GM18907 (cell line): ENCODE results near the gene CDCA4.
"Not testable (repeated sequence)": the region's sequence is repeated elsewhere in the genome, so short reads cannot be mapped to it uniquely, and the experiment has no call there.

ENCODE experiments used
- ATAC-seq: cut with Tn5 transposase; IDR thresholded peaks from one replicate; pipeline ENCODE4 v1.9.1; 2021; ENCODE audit warnings: mild to moderate bottlenecking, moderate library complexity; ENCODE audit not compliant: unreplicated experiment

The CDCA4 gene

DNA sequence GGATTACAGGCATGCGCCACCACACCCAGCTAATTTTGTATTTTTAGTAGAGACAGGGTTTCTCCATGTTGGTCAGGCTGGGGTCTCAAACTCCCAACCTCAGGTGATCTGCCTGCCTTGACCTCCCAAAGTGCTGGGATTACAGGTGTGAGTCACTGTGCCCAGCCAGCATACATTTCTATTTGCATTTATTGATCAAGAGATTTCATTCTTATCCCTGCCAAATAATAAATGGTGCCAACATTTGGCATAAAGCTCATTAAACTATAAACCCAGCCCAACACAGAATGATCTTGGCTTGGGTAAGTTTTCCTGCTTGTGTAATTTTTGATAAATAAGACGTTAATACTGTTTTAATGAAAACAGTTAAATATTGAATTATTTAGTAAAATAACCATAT, 14.7 kb upstream of the CDCA4 start:
- not testable (repeated sequence) for ATAC-seq

DNA sequence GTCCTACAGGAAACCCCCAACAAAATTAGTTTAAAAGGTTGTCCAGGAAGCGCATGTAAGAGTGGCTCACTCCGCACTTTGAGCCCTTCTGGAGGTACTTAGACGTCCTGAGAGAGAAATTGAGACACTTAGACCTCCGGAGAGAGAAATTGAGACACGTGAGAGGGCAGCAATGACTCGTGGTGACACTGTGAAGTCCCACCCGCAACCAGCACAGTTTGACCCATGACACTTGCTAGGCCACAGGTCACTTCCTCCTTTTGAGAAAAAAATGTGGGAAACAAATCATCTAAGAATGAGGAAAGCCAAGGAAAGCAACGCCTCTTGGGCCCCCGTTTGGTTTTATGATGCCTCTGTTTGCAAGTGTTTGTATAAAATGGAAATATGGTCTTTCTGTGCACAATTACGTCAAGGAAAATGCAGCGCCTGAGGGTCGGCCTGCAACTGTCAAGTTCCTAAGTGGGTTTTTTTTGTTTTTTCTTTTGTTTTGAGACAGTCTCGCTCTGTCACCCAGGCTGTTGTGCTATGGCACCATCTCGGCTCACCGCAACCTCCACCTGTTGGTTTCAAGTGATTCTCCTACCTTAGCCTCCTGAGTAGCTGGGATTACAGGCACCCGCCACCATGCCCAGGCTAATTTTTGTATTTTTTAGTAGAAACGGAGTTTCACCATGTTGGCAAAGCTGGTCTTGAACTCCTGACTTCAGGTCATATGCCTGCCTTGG, 13.6 kb upstream of the CDCA4 start:
- ATAC-seq, result no peak

DNA sequence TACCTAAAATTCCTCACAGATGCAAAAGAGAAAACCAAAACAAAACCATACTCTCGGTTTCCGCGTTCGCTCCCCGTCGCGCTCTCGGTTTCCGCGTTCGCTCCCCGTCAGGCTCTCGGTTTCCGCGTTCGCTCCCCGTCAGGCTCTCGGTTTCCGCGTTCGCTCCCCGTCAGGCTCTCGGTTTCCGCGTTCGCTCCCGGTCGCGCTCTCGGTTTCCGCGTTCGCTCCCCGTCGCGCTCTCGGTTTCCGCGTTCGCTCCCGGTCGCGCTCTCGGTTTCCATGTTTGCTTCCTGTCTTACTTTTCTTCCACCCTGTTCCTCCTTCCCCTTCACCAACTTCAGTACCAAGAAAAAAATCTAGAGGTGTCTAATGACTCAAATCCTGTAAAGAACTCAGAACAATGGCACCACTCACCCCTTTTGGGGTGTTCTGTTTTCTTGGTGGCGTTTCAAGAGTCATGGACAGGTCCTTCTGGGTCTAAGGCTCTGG, 12.6 kb upstream of the CDCA4 start:
- not testable (repeated sequence) for ATAC-seq

DNA sequence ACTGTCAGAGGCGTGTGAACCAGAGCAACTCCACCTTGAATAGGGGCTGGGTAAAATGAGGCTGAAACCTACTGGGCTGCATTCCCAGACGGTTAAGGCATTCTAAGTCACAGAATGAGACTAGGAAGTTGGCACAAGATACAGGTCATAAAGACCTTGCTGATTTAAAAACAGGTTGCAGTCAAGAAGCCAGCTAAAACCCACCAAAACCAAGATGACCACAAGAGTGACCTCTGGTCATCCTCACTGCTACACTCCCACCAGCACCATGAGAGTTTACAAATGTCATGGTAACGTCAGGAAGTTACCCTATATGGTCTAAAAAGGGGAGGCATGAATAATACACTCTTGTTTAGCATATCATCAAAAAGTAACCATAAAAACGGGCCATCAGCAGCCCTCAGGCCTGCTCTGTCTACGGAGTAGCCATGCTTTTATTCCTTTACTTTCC, 11.6 kb upstream of the CDCA4 start:
- ATAC-seq, result not testable (repeated sequence)

DNA sequence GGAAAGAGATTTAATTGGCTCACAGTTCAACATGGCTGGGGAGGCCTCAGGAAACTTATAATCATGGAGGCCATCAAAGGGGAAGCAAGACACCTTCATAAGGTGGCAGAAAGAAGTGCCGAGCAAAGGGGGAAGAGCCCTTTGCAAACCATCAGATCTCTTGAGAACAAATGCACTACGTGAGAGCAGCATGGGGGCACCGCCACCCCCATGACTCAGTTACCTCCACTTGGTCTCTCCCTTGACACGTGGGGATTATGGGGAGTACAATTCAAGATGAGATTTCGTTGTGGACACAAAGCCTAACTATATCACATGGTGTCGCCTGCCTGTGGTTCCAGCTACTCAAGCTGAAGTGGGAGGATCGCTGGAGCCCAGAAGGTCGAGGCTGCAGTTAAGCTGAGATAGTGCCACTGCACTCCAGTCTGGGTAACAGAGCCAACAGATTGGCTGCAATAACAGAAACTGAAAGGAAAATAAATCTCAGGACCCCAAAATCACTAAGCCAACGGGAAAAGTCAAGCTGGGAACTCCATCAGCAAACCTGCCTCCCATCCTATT, 10.0 kb upstream of the CDCA4 start:
- no peak for ATAC-seq

DNA sequence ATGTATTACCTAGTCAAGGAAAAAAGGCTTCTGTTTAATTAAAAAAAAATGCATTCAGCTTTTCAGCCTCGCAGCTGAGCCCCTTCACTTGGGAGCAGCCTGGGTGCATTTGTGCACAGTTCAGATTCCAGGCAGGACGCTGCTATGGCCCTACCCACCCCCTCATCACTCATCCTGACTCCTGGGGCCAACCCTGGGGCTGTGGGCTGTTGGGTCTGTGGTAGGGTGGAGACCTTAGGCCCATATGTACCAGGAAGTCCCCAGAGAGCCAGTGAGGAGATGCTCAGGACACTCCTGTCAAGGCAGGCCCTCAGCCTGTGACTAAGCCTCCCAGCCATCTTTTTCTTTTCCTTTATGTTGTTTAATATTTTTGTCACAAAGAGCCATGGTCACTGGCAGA, 9.3 kb upstream of the CDCA4 start:
- ATAC-seq, result no peak

DNA sequence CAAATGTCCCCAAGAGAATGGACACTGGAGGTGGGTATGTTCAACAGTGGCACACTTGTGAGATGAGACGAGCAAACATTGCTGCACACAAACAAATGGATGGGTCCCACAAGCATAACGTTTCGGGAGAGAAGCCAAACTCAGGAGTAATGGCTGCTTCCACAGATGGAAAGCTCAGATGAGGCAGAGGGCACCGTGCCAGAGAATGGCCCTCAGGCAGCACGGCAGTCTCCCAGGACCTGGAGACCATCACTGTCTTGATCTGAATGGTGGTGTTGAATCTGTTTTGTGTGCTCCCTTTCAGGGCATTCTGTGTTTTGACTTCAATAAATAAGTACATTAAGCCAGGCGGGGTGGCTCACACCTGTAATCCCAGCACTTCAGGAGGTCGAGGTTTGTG, 8.5 kb upstream of the CDCA4 start:
- ATAC-seq, result no peak

DNA sequence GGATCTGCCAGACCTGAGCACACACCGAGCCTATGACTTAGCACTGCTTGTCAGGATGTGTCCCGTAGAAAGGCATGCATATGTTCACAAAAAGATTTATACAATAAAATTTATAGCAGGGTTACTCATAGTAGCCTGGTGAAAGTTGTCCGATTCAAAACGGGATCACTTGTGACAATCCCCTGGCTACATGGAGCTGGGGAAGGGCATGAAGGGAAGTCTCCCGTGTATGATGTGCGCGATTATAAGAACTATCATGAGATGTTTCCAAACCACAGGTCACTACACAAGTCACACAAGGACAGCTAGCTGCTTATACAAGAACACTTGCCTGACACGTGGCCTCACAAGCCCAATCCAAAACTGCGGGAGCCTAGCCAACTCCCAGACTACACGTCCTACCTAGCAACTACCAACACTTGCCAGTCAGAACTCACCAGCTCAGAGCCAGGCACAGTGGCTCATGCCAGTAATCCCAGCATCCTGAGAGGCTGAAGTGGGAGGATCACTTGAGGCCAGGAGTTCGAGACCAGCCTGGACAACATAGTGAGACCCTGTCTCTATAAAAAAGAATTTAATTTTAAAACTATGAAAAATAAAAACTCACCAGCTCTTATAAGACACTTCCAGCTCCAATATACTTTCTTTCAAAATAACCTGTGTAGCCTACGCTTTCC, 7.5 kb upstream of the CDCA4 start:
- ATAC-seq, result no peak

DNA sequence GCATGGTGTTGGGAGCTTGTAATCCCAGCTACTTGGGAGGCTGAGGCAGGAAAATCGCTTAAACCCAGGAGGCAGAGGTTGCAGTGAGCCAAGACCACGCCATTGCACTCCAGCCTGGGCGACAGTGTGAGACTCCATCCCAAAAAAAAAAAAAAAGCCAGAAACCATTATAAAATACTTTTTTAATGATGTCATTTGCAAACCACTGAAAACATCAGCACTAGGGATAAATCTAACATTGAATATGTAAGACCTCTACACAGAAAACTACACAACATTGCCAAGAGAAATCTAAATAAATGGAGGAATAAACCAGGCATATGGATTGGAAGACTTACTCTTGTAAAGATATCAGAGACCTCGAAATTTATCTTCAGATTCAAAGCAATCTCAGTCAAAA, 6.8 kb upstream of the CDCA4 start:
- ATAC-seq, result not testable (repeated sequence)

DNA sequence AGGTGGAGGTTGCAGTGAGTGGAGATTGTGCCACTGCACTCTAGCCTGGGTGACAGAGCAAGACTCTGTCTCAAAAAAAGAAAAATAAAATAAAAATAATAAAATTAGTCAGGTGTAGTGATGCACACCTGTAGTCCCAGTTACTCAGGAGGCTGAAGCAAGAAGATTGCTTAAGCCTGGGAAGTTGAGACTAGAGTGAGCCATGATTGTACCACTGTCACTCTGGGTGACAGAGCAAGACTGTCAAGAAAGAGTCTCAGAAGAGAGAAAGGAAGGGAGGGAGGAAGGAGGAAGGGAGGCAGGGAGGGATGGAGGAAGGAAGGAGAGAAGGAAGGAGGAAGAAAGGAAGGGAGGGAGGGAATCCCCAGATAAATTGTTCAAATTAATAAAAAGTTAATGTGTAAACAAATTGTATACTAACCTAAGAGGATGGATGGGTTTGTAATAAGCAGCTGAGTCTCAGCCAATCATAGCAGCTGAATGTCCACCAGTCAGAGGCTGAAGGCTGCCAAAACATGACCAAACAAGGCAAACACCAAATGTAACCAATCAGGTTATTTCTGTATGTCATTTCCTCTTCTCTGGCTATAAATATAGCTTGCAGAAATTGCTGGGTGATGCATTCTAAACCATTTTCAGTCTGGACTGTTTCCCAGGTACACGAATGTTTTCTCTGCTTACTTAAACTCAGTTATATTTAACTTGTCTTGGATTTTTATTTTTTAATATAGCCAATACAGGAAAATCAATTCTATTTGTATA, 6.1 kb upstream of the CDCA4 start:
- ATAC-seq, result no peak

DNA sequence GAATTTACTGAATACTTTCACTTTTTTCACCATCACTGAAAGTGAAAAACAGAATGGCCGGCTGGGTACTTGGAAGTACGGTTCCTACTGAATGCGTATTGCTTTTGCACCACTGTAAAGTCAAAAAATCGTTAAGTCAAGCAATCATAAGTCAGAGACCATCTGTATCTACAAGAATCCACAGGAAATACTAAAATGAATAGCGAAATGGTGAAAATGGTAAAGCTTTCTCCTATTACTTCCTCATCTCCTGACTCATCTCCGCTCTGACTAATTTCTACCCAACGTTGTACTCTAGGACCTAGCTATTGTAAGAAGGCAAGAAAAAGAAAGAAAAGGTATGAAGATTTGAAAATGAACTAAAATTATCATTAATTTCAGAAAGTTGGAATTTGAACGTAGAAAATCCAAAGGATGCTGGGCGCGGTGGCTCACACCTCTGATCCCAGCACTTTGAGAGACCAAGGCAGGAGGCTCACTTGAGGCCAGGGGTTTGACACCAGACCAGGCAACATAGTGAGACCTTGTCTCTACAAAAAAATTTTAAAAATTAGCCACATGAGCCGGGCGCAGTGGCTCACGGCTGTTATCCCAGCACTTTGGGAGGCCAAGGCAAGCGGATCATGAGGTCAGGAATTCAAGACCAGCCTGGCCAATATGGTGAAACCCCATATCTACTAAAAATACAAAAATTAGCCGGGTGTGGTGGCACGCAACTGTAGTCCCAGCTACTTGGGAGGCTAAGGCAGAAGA, 5.3 kb upstream of the CDCA4 start:
- ATAC-seq, result no peak

DNA sequence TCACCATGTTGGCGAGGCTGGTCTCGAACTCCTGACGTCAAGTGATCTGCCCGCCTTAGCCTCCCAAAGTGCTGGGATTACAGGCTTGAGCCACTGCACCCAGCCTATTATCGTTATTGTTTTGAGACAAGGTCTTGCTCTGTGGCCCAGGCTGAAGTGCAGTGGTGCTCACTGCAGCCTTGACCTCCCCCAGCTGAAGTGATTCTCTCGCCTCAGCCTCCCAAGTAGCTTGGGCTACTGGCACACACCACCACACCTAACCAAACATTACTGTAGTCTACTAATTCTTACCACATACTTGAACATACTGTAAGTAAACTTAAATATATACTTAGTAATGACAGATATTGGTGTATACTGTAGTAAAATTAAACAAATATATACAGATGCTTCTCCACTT, 4.5 kb upstream of the CDCA4 start:
- ATAC-seq, result no peak

DNA sequence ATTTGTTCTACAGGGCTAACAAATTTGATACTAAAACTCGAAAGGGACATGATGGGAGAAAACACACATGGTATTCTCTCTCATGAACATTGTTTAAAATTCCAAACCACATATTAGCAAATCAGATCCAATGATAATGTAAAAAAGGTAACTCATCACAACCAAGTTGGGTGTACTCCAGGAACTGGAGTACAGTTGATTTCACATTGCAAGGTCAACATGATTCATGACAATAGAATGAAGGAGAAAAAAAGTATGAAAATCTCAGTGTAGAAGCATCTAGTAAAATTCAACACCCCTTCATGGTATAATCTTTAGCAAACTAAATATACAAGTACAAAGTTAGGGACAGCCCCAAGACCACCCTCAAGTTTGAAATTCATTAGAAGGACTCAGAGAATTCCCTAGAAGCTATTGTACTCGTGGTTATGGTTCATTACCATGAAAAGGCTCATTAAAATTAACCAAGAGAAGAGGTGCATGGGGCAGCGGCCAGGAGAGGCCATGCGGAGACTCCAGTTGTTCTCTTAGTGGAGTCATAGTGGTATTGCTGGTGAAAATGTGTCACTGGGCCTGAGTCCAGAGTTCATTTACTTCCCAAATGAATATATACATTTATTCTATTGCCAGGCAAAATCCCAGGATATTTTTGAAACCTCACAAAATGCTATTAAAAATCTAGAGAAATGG, 3.1 kb upstream of the CDCA4 start:
- no peak for ATAC-seq

DNA sequence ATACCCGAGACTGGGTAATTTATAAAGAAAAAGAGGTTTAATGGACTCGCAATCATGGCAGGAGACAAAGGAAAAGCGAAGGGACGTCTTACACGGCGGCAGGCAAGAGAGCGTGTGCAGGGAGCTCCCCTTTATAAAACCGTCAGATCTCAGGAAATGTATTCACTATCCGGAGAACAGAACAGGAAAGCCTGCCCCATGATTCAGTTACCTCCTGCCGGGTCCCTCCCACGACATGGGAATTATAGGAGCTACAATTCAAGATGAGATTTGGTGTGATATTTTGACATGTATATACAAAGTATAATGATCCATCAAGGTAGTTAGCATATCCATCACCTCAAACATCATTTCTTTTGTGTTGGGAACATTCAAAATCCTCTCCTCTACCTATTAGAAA, 2.3 kb upstream of the CDCA4 start:
- no peak for ATAC-seq

DNA sequence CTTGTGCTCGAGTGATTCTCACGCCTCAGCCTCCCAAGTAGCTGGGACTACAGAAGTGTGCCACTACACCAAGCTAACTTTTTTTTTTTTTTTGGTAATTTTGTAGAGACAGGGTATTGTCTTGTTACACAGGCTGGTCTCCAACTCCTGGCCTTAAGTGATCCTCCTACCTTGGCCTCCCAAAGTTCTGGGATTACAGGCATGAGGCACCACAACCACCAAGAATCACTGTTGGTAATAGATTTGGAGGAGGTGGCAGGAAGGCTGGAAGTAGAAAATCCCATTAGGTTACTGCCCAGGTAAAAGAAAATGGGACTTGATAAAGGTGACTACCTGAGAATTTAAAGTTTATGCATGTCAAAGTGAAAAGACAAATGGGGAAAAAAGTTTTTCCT, 1.4 kb upstream of the CDCA4 start:
- ATAC-seq, result no peak

DNA sequence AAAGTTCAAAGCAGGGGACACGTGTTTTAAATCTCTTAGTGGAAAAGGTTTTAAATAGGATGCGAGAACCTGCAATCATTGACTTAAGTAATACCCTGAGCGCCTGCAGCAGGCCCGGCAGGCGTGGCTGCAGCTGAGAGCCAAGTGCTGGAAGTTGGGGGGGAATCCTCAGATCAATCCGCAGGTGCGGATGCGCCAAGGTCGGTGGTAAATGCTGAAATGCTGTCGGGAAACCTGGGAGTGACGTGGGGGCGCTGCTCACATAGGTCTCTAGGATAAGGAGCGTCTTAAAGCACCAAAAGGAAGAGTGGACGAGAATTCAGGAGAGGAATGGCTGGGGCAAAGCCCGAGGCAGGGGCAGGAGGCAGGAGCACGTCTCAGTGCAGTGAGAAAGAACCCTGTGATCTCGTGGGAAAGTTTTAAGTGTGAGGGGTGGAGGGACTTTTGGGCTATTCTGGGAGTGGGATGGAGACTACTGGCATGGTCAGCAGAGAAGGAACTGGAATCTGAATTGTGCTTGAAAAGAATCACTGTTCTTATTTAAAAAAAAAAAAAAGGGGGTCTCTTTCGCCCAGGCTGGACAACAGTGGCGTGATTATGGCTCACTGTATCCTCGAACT, 883 bp upstream of the CDCA4 start:
- ATAC-seq, result peak; percentile 3

DNA sequence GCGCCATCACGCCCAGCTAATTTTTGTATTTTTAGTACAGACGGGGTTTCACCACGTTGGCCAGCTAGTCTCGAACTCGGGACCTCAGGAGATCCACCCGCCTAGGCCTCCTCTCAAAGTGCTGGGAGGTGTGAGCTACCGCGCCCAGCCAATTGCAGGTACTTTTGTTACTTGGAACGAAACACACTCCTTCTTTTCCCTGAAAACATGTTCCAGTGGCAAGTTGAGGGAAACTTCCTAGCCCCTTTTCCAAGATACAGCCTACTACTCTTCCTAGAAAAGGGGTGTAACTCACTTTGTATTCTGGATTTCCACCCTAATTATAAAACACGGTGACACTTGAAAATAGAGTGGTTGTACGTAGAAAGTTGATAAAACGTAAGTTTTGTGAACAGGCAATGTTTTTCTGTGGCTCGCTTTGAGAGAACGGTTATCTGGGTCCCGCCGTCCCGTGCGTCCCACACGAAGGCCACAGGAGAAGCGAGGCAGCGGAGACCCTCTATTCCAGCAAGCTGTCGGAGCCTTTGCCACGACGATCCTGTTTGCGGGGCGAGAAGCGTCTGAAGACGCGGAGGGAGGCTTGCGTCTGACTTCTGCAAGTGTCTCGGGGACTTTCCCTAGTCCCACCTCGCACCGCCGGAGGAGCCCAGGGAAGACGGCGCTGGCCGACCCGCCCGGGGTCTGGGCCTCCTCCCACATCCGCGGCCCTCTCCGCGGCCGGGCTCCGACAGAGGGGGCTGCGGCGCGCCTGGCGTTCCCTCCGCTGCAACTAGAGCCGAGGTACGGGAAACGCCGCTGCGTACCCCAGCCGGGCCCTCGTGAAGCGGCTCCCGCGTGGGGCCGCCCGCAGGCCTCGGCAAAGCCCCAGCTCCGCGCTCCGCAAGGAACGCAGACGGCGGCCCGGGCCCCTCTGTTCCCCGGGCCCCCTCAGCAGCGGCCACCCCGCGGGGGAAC, 745 bp downstream of the CDCA4 start:
- peak; percentile 35 for ATAC-seq

DNA sequence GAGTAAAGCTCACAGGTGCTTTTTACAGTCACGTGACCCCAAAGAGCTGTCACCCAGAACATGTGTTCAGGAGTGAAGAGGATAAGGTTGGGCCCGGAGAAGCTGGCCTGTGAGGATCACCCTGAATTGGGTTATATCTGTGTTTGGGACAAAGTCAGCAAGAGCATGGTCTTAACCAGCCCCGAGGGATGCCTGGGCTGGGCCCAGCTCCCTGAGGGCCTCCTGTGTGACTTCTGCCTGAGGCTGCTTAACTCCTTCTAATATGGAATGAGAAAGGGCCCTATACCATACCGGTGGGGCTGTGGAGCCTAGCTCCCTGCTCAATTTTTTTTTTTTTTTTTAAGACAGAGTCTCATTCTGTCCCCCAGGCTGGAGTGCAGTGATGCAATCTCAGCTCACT, 2.5 kb downstream of the CDCA4 start:
- ATAC-seq, result no peak

DNA sequence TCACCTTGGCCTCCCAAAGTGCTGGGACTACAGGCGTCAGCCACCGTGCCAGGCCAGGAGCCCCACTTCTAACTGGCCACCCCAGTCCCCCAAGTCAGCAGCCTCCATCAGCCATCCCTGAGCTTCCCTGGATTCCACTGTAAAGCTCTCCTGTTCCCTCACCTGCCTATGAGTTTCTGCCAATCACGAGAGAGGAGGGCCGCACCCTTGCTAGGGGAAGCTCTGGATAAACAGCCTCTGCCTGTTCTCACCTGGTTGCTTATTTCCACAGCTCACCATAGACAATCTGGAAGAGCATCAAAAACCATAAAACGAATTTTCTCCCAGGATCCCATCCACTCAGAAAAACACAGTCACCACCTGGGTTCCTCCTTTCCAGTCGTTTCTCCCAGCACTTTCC, 5.0 kb downstream of the CDCA4 start:
- ATAC-seq, result no peak
